ENCODE results near the gene NELL1.

The NELL1 gene

GRCh38 chr11:20634781-20635180, 34.6 kb upstream of the NELL1 start:
- Histone ChIP-seq H3K36me3 (ENCODE audit: control insufficient read depth in 2 of 2, insufficient read depth in 2 of 2, low read length in 2 of 2) (no peaks in the 10 kb centered on the region), H3K9ac (ENCODE audit: low read length in 2 of 2) (no peak overlapping the region), H3K4me1 (ENCODE audit: control insufficient read depth, insufficient read depth, low read length) (no peaks in the 10 kb centered on the region), H3K4me3 (ENCODE audit: low read length in 2 of 2) (no peak overlapping the region), H3K27ac (ENCODE audit: low read length) (no peak overlapping the region), H3K9me3 (ENCODE audit: control insufficient read depth in 2 of 2, low read length in 2 of 2) (peaks cover 0 to 6% of the 10 kb centered on the region in 2 donors), H3K27me3 (ENCODE audit: control insufficient read depth in 1 of 2, insufficient read depth in 2 of 2, low read length in 2 of 2) (peaks cover 0 to 11% of the 10 kb centered on the region in 2 donors)

- Histone ChIP-seq H3K9me3 (ENCODE audit: control insufficient read depth in 2 of 2, low read length in 2 of 2) (peaks cover 0 to 2% of the 10 kb centered on the region in 2 donors), H3K27me3 (ENCODE audit: control insufficient read depth in 1 of 2, insufficient read depth in 2 of 2, low read length in 2 of 2) (peaks cover 0 to 9% of the 10 kb centered on the region in 2 donors), H3K4me3 (ENCODE audit: low read length in 2 of 2) (no peak overlapping the region), H3K36me3 (ENCODE audit: control insufficient read depth in 2 of 2, insufficient read depth in 2 of 2, low read length in 2 of 2) (no peaks in the 10 kb centered on the region), H3K27ac (ENCODE audit: low read length) (no peak overlapping the region), H3K9ac (ENCODE audit: low read length in 2 of 2) (no peak overlapping the region), H3K4me1 (ENCODE audit: control insufficient read depth, insufficient read depth, low read length) (no peaks in the 10 kb centered on the region)
Measured at GRCh38 chr11:20638074-20638473, 31.3 kb upstream of the NELL1 start.

DNA sequence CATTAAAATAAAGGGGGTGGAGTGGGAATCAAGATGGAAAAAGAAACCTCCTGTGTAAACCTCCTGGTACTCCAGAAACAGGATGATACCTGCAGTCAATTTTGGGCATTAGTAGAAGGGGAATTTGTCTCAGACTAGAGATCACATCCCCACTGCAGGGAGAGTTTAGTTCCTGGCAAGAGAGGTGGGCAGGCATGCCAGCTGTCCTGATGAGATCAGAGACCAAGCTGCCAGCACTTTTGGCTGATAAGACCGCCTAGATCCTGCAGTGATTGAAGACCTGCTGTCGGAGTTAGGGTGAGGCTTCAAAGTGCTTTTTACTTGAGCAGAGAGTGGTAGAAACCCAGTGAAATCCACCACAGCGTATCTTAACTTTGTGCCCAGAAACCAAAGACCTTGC, 29.7 kb upstream of the NELL1 start:
- Histone ChIP-seq H3K27ac (ENCODE audit: low read length) (no peak overlapping the region), H3K9ac (ENCODE audit: low read length in 2 of 2) (no peak overlapping the region), H3K4me1 (ENCODE audit: control insufficient read depth, insufficient read depth, low read length) (no peaks in the 10 kb centered on the region), H3K27me3 (ENCODE audit: control insufficient read depth in 1 of 2, insufficient read depth in 2 of 2, low read length in 2 of 2) (peaks cover 0 to 9% of the 10 kb centered on the region in 2 donors), H3K9me3 (ENCODE audit: control insufficient read depth in 2 of 2, low read length in 2 of 2) (peaks cover 0 to 2% of the 10 kb centered on the region in 2 donors), H3K36me3 (ENCODE audit: control insufficient read depth in 2 of 2, insufficient read depth in 2 of 2, low read length in 2 of 2) (no peaks in the 10 kb centered on the region), H3K4me3 (ENCODE audit: low read length in 2 of 2) (no peak overlapping the region)

DNA sequence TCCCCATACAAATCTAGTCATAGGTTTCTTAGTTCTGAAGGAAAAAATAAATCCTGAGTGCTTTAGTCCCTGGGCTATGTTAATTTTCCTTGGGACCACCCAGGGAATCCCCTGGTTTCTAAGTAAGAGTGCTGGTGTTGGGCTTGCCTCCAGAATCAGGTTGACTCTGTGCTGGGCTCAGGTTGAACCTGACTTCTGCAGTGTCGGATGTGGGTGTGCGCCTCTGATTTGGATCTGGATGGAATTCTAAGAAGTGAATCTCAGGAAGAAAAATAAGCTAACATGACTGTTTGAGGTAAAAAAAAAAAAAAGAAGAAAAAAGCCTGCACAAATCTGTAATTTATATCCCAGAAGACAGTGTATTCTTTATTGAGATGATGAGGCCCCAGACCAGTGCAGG, 29.0 kb upstream of the NELL1 start:
- no peaks in the 10 kb centered on the region for H3K4me1 ChIP-seq (ENCODE audit: control insufficient read depth, insufficient read depth, low read length)
- H3K27ac ChIP-seq (ENCODE audit: low read length) = no peak overlapping the region
- no peak overlapping the region for H3K9ac ChIP-seq (ENCODE audit: low read length in 2 of 2)
- H3K9me3 ChIP-seq (ENCODE audit: control insufficient read depth in 2 of 2, low read length in 2 of 2) = peaks cover 0 to 2% of the 10 kb centered on the region in 2 donors
- H3K4me3 ChIP-seq (ENCODE audit: low read length in 2 of 2) = no peak overlapping the region
- no peaks in the 10 kb centered on the region for H3K36me3 ChIP-seq (ENCODE audit: control insufficient read depth in 2 of 2, insufficient read depth in 2 of 2, low read length in 2 of 2)
- H3K27me3 ChIP-seq (ENCODE audit: control insufficient read depth in 1 of 2, insufficient read depth in 2 of 2, low read length in 2 of 2) = peaks cover 0 to 9% of the 10 kb centered on the region in 2 donors

GRCh38 chr11:20644360-20644759, 25.0 kb upstream of the NELL1 start:
- Histone ChIP-seq H3K9ac (ENCODE audit: low read length in 2 of 2) (no peak overlapping the region), H3K9me3 (ENCODE audit: control insufficient read depth in 2 of 2, low read length in 2 of 2) (peaks cover 0 to 2% of the 10 kb centered on the region in 2 donors), H3K27ac (ENCODE audit: low read length) (no peak overlapping the region), H3K27me3 (ENCODE audit: control insufficient read depth in 1 of 2, insufficient read depth in 2 of 2, low read length in 2 of 2) (peaks cover 0 to 3% of the 10 kb centered on the region in 2 donors), H3K36me3 (ENCODE audit: control insufficient read depth in 2 of 2, insufficient read depth in 2 of 2, low read length in 2 of 2) (no peaks in the 10 kb centered on the region), H3K4me1 (ENCODE audit: control insufficient read depth, insufficient read depth, low read length) (no peaks in the 10 kb centered on the region), H3K4me3 (ENCODE audit: low read length in 2 of 2) (no peak overlapping the region)

- Histone ChIP-seq H3K36me3 (ENCODE audit: control insufficient read depth in 2 of 2, insufficient read depth in 2 of 2, low read length in 2 of 2) (no peaks in the 10 kb centered on the region), H3K9me3 (ENCODE audit: control insufficient read depth in 2 of 2, low read length in 2 of 2) (no peaks in the 10 kb centered on the region), H3K27me3 (ENCODE audit: control insufficient read depth in 1 of 2, insufficient read depth in 2 of 2, low read length in 2 of 2) (peaks cover 0 to 3% of the 10 kb centered on the region in 2 donors), H3K4me3 (ENCODE audit: low read length in 2 of 2) (no peak overlapping the region), H3K4me1 (ENCODE audit: control insufficient read depth, insufficient read depth, low read length) (no peaks in the 10 kb centered on the region), H3K27ac (ENCODE audit: low read length) (no peak overlapping the region), H3K9ac (ENCODE audit: low read length in 2 of 2) (no peak overlapping the region)
Measured at GRCh38 chr11:20647976-20648565, 21.3 kb upstream of the NELL1 start.

GRCh38 chr11:20652150-20652806, 17.1 kb upstream of the NELL1 start:
- no peaks in the 10 kb centered on the region for H3K36me3 ChIP-seq (ENCODE audit: control insufficient read depth in 2 of 2, insufficient read depth in 2 of 2, low read length in 2 of 2)
- H3K4me3 ChIP-seq (ENCODE audit: low read length in 2 of 2) = no peak overlapping the region
- no peak overlapping the region for H3K27ac ChIP-seq (ENCODE audit: low read length)
- peaks cover 0 to 5% of the 10 kb centered on the region in 2 donors for H3K27me3 ChIP-seq (ENCODE audit: control insufficient read depth in 1 of 2, insufficient read depth in 2 of 2, low read length in 2 of 2)
- no peaks in the 10 kb centered on the region for H3K4me1 ChIP-seq (ENCODE audit: control insufficient read depth, insufficient read depth, low read length)
- H3K9ac ChIP-seq (ENCODE audit: low read length in 2 of 2) = no peak overlapping the region
- H3K9me3 ChIP-seq (ENCODE audit: control insufficient read depth in 2 of 2, low read length in 2 of 2) = no peaks in the 10 kb centered on the region

DNA sequence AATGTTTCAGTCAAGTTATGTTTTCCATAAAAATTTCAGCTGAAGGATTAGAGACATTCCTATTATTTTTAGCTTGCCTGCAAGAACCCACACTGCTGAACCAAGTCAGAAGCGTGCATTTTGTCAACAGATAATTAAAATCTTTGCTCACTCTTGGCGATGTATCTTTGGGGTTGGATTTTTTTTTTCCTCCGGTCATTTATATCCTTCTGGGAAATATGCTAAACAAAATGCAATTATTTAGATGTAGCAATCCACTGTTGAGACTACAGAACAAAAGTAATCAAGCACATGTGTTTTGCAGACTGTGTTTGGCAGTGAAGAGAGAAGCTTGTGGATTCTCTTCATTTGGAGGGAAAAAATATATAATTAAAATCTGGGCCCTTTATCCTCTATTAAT, 15.3 kb upstream of the NELL1 start:
- Histone ChIP-seq H3K4me3 (ENCODE audit: low read length in 2 of 2) (no peak overlapping the region), H3K4me1 (ENCODE audit: control insufficient read depth, insufficient read depth, low read length) (no peaks in the 10 kb centered on the region), H3K9ac (ENCODE audit: low read length in 2 of 2) (no peak overlapping the region), H3K9me3 (ENCODE audit: control insufficient read depth in 2 of 2, low read length in 2 of 2) (no peaks in the 10 kb centered on the region), H3K36me3 (ENCODE audit: control insufficient read depth in 2 of 2, insufficient read depth in 2 of 2, low read length in 2 of 2) (no peaks in the 10 kb centered on the region), H3K27me3 (ENCODE audit: control insufficient read depth in 1 of 2, insufficient read depth in 2 of 2, low read length in 2 of 2) (peaks cover 0 to 5% of the 10 kb centered on the region in 2 donors), H3K27ac (ENCODE audit: low read length) (no peak overlapping the region)

GRCh38 chr11:20656901-20657300, 12.5 kb upstream of the NELL1 start:
- Histone ChIP-seq H3K9me3 (ENCODE audit: control insufficient read depth in 2 of 2, low read length in 2 of 2) (no peaks in the 10 kb centered on the region), H3K4me1 (ENCODE audit: control insufficient read depth, insufficient read depth, low read length) (no peaks in the 10 kb centered on the region), H3K27ac (ENCODE audit: low read length) (no peak overlapping the region), H3K36me3 (ENCODE audit: control insufficient read depth in 2 of 2, insufficient read depth in 2 of 2, low read length in 2 of 2) (no peaks in the 10 kb centered on the region), H3K4me3 (ENCODE audit: low read length in 2 of 2) (no peak overlapping the region), H3K9ac (ENCODE audit: low read length in 2 of 2) (no peak overlapping the region), H3K27me3 (ENCODE audit: control insufficient read depth in 1 of 2, insufficient read depth in 2 of 2, low read length in 2 of 2) (peaks cover 0 to 5% of the 10 kb centered on the region in 2 donors)

DNA sequence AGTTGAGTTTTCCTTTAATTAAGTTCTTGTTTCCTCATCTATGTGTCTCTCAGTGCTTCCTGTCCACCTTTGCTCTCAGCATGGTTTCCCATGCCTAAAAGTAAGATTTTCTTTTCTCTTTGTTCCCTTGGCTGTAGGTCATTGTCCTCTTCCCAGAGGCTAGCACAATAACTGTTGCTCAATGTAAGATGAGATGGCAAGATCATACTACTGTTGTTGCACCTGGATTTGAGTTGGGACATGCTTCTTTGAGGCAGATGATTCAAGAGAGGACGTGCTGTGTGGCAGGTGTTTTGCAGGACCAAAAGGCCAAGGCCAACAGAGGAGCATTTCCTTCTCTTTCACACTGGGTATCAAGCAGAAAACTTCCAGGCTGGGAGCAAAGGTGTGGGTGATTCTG, 11.3 kb upstream of the NELL1 start:
- no peak overlapping the region for H3K9ac ChIP-seq (ENCODE audit: low read length in 2 of 2)
- no peaks in the 10 kb centered on the region for H3K4me1 ChIP-seq (ENCODE audit: control insufficient read depth, insufficient read depth, low read length)
- H3K36me3 ChIP-seq (ENCODE audit: control insufficient read depth in 2 of 2, insufficient read depth in 2 of 2, low read length in 2 of 2) = no peaks in the 10 kb centered on the region
- no peaks in the 10 kb centered on the region for H3K9me3 ChIP-seq (ENCODE audit: control insufficient read depth in 2 of 2, low read length in 2 of 2)
- no peak overlapping the region for H3K27ac ChIP-seq (ENCODE audit: low read length)
- H3K27me3 ChIP-seq (ENCODE audit: control insufficient read depth in 1 of 2, insufficient read depth in 2 of 2, low read length in 2 of 2) = peaks cover 0 to 5% of the 10 kb centered on the region in 2 donors
- no peak overlapping the region for H3K4me3 ChIP-seq (ENCODE audit: low read length in 2 of 2)

- Histone ChIP-seq H3K36me3 (ENCODE audit: control insufficient read depth in 2 of 2, insufficient read depth in 2 of 2, low read length in 2 of 2) (no peaks in the 10 kb centered on the region), H3K4me3 (ENCODE audit: low read length in 2 of 2) (no peak overlapping the region), H3K9ac (ENCODE audit: low read length in 2 of 2) (no peak overlapping the region), H3K27ac (ENCODE audit: low read length) (no peak overlapping the region), H3K4me1 (ENCODE audit: control insufficient read depth, insufficient read depth, low read length) (no peaks in the 10 kb centered on the region), H3K27me3 (ENCODE audit: control insufficient read depth in 1 of 2, insufficient read depth in 2 of 2, low read length in 2 of 2) (no peaks in the 10 kb centered on the region), H3K9me3 (ENCODE audit: control insufficient read depth in 2 of 2, low read length in 2 of 2) (no peaks in the 10 kb centered on the region)
Measured at GRCh38 chr11:20661445-20661844, 7.9 kb upstream of the NELL1 start.
